HCT116 (cell line): Measurements from ENCODE around the gene COL5A1. TPM values are rescaled to one million over a fixed set of nuclear protein-coding genes. Genes with fewer than 3 reads are reported as not detected.

Experiments used
- ATAC-seq: fragments of 200-7000 bp; cut with Tn5 transposase; 2 replicates; pipeline ENCODE4 v1.9.1; 2020; ENCODE audit warnings: mild to moderate bottlenecking, moderate library complexity
- BruUV-seq: library from RNA; stranded (reverse); fragments of 400-500 nt; replicated peaks from 2 replicates; lab custom pipeline; 2021; lab: Mats Ljungman, UMichigan
- CTCF ChIA-PET: fragments of 300-600 bp; sonication (Branson Sonifier 250); formaldehyde crosslinking; loops from one replicate; lab custom pipeline; 2021; ENCODE audit warnings: antibody characterized with exemption; lab: Charles Lee
- POLR2A ChIA-PET: fragments of 300-600, 350-600 bp; sonication (Branson Sonifier 250); formaldehyde crosslinking; loops from one replicate; lab custom pipeline; 2021; ENCODE audit warnings: antibody characterized with exemption; lab: Charles Lee
- RAD21 ChIA-PET, 2 experiments: fragments of 300-600 bp; sonication (Branson Sonifier 250); formaldehyde crosslinking; loops; one replicate each; lab custom pipeline; 2023; ENCODE audit warnings: low total read pairs in 2 of 2; ENCODE audit not compliant: uncharacterized antibody in 2 of 2, unreplicated experiment in 2 of 2, low non-redundant PET in 1 of 2; lab: Charles Lee
- DNase-seq: peaks from one replicate; pipeline ENCODE4 v3.0.0-alpha.2; 2010; ENCODE audit warnings: low read depth, low spot score
- H2AFZ ChIP-seq: fragments of 200-600 bp; shearing (Covaris generic), sonication (generic); 2 replicates; pipeline ENCODE4 v1.6.1; 2017; ENCODE audit warnings: low read depth, mixed run types, mixed read lengths, antibody characterized with exemption, low read length; ENCODE audit not compliant: poor library complexity, severe bottlenecking
- H3K27ac ChIP-seq: 2 replicates; pipeline ENCODE4 v1.5.1; 2012; ENCODE audit warnings: low read depth, low read length
- H3K27me3 ChIP-seq: fragments of 200-600 bp; sonication (generic); 2 replicates; pipeline ENCODE4 v1.6.1; 2016; ENCODE audit warnings: mixed run types, low read length, mixed read lengths; ENCODE audit not compliant: insufficient read depth
- H3K36me3 ChIP-seq, 2 experiments: fragments of 200-500 bp in 1 of 2; fragments of 200-600 bp in 1 of 2; sonication (Bioruptor generic) in 1 of 2; sonication (generic) in 1 of 2; 2 replicates each; pipeline versions ENCODE4 v1.5.1 to v1.6.1; 2014 to 2016; ENCODE audit warnings: low read length in 2 of 2, inconsistent platforms in 1 of 2, mixed read lengths in 1 of 2, mixed run types in 1 of 2; ENCODE audit not compliant: insufficient read depth in 2 of 2, control insufficient read depth in 1 of 2
- H3K4me1 ChIP-seq, 2 experiments: fragments of 200-600 bp in 1 of 2; sonication (generic) in 1 of 2; 2 replicates each; pipeline versions ENCODE4 v1.5.1 to v1.6.1; 2012 to 2017; ENCODE audit warnings: low read length in 2 of 2, inconsistent platforms in 1 of 2, mild to moderate bottlenecking in 1 of 2, mixed read lengths in 1 of 2, mixed run types in 1 of 2, moderate library complexity in 1 of 2; ENCODE audit not compliant: insufficient read depth in 2 of 2, control insufficient read depth in 1 of 2
- H3K4me2 ChIP-seq: fragments of 200-600 bp; sonication (generic); 2 replicates; pipeline ENCODE4 v1.6.1; 2017; ENCODE audit warnings: mixed run types, low read length, mixed read lengths
- H3K4me3 ChIP-seq, 2 experiments: fragments of 200-600 bp in 1 of 2; sonication (generic) in 1 of 2; replicated peaks in 1 of 2; 2 replicates each; pipeline ENCODE4 v1.5.1; 2011 to 2016; ENCODE audit warnings: low read length in 2 of 2, control low read depth in 1 of 2, low read depth in 1 of 2, mild to moderate bottlenecking in 1 of 2, mixed read lengths in 1 of 2, mixed run types in 1 of 2
- H3K79me2 ChIP-seq: fragments of 200-600 bp; sonication (generic); 2 replicates; pipeline ENCODE4 v1.6.1; 2017; ENCODE audit warnings: mild to moderate bottlenecking, mixed run types, low read length, moderate library complexity, mixed read lengths; ENCODE audit not compliant: insufficient read depth
- H3K9ac ChIP-seq: fragments of 200-600 bp; sonication (generic); 2 replicates; pipeline ENCODE4 v1.6.1; 2016; ENCODE audit warnings: low read length, mixed read lengths
- H3K9me2 ChIP-seq: fragments of 200-600 bp; sonication (generic), shearing (Covaris generic); 2 replicates; pipeline ENCODE4 v1.6.1; 2017; ENCODE audit warnings: mixed run types, mild to moderate bottlenecking, moderate library complexity; ENCODE audit not compliant: insufficient read depth
- H3K9me3 ChIP-seq, 2 experiments: fragments of 200-500 bp in 1 of 2; fragments of 200-600 bp in 1 of 2; sonication (Bioruptor generic) in 1 of 2; sonication (generic) in 1 of 2; 2 replicates each; pipeline ENCODE4 v1.6.1; 2014 to 2017; ENCODE audit warnings: low read length in 2 of 2, mixed read lengths in 2 of 2, inconsistent platforms in 1 of 2, low read depth in 1 of 2, mild to moderate bottlenecking in 1 of 2, mixed run types in 1 of 2, moderate library complexity in 1 of 2; ENCODE audit not compliant: control insufficient read depth in 1 of 2, insufficient read depth in 1 of 2
- H4K20me1 ChIP-seq: fragments of 200-600 bp; sonication (generic), shearing (Covaris generic); 2 replicates; pipeline ENCODE4 v1.6.1; 2017; ENCODE audit warnings: mixed run types, mild to moderate bottlenecking, moderate library complexity; ENCODE audit not compliant: insufficient read depth
- ATF3 ChIP-seq: IDR thresholded peaks from 2 replicates; pipeline ENCODE4 v1.6.1; 2012
- EGR1 ChIP-seq: IDR thresholded peaks from 2 replicates; pipeline ENCODE4 v1.6.1; 2012; ENCODE audit warnings: low read depth
- ELF1 ChIP-seq: IDR thresholded peaks from 2 replicates; pipeline ENCODE4 v1.6.1; 2012; ENCODE audit warnings: low read depth, borderline replicate concordance
- EZH2 ChIP-seq: fragments of 200-600 bp; sonication (generic); IDR thresholded peaks from 2 replicates; pipeline ENCODE4 v1.6.1; 2017; ENCODE audit warnings: antibody characterized with exemption, mixed run types
- EZH2phosphoT487 ChIP-seq: fragments of 200-600 bp; IDR thresholded peaks from 2 replicates; pipeline ENCODE4 v1.6.1; 2018; ENCODE audit warnings: antibody characterized with exemption, borderline replicate concordance
- JUND ChIP-seq: IDR thresholded peaks from 2 replicates; pipeline ENCODE4 v1.6.1; 2012
- MAX ChIP-seq: IDR thresholded peaks from 2 replicates; pipeline ENCODE4 v1.6.1; 2012
- POLR2AphosphoS5 ChIP-seq: IDR thresholded peaks from 2 replicates; pipeline ENCODE4 v1.6.1; 2011; ENCODE audit warnings: mild to moderate bottlenecking, low read depth, low read length, moderate library complexity
- RAD21 ChIP-seq: IDR thresholded peaks from 2 replicates; pipeline ENCODE4 v1.6.1; 2012; ENCODE audit warnings: low read depth, mild to moderate bottlenecking
- REST ChIP-seq: IDR thresholded peaks from 2 replicates; pipeline ENCODE4 v1.6.1; 2012; ENCODE audit warnings: low read depth
- SRF ChIP-seq: IDR thresholded peaks from 2 replicates; pipeline ENCODE4 v1.6.1; 2012; ENCODE audit warnings: low read depth
- TCF7L2 ChIP-seq: IDR thresholded peaks from 2 replicates; pipeline ENCODE4 v1.7.0; 2011; ENCODE audit warnings: borderline replicate concordance, inconsistent platforms; ENCODE audit not compliant: insufficient read depth, insufficient read length; ENCODE audit errors: extremely low read depth
- YY1 ChIP-seq: IDR thresholded peaks from 2 replicates; pipeline ENCODE4 v1.6.1; 2011; ENCODE audit warnings: low read length, low read depth, moderate library complexity, mild to moderate bottlenecking; ENCODE audit not compliant: insufficient replicate concordance; ENCODE audit errors: extremely low read depth
- ZBTB33 ChIP-seq: IDR thresholded peaks from 2 replicates; pipeline ENCODE4 v1.6.1; 2011; ENCODE audit warnings: mild to moderate bottlenecking, low read length, moderate library complexity; ENCODE audit not compliant: insufficient replicate concordance; ENCODE audit errors: extremely low read depth
- intact Hi-C: fragments of 100-400 bp; cut with micrococcal nuclease; formaldehyde crosslinking; loops from 2 replicates; pipeline ENCODE4 v1.10.0; 2022
- total RNA-seq: library from RNA; stranded (reverse); gene quantifications from one replicate; pipeline ENCODE4 v1.2.1, GENCODE V29; 2021; ENCODE audit not compliant: unreplicated experiment

The COL5A1 gene
- total RNA-seq, 1 experiment from 2014 or later, result 0.30 TPM

GRCh38 chr9:134779640-134780039 is 138.0 kb downstream of the COL5A1 start:
- no peaks in the 10 kb centered on the region for H3K79me2 ChIP-seq
- no peak for DNase-seq
- peaks cover 13% of the 10 kb centered on the region; the same call in 1 of the 2 replicates for H3K27me3 ChIP-seq
- ChIA-PET CTCF (no interaction called here), POLR2A (no interaction called here), RAD21 (no interaction called here)
- no peak for ATAC-seq
- peaks cover 3 to 5% of the 10 kb centered on the region in 2 experiments; a peak in 2 of 4 replicates for H3K4me1 ChIP-seq
- H3K27ac ChIP-seq, result no peak overlapping the region
- BruUV-seq, result no TSS peak
- TF ChIP-seq POLR2AphosphoS5, result no peak
- no peak for TF ChIP-seq ELF1
- TF ChIP-seq ZBTB33, result no peak
- TF ChIP-seq EGR1, result no peak
- TF ChIP-seq TCF7L2, result no peak
- no peak for TF ChIP-seq YY1
- TF ChIP-seq JUND, result no peak
- no peak for TF ChIP-seq MAX
- TF ChIP-seq SRF, result no peak
- no peak for TF ChIP-seq RAD21
- no peak for TF ChIP-seq EZH2
- no peak for TF ChIP-seq EZH2phosphoT487
- TF ChIP-seq ATF3, result no peak
- no peak for TF ChIP-seq REST
- H4K20me1 ChIP-seq, result no peaks in the 10 kb centered on the region
- no peaks in the 10 kb centered on the region for H3K9me3 ChIP-seq
- no peak overlapping the region for H3K9ac ChIP-seq
- H3K4me3 ChIP-seq, result no peak overlapping the region
- intact Hi-C loops, result loop anchor here (1.0 to 5.0 kb wide), 3 partner anchors 204 to 633 kb away; no protein-coding TSS in a partner anchor
- H3K9me2 ChIP-seq, result no peaks in the 10 kb centered on the region
- no peaks in the 10 kb centered on the region for H3K36me3 ChIP-seq
- no peak overlapping the region for H2AFZ ChIP-seq
- H3K4me2 ChIP-seq, result no peak overlapping the region
